HG03095 (cell line): ENCODE data around the gene SLIT1.

Source experiments
- ATAC-seq: cut with Tn5 transposase; IDR thresholded peaks from one replicate; pipeline ENCODE4 v1.9.1; 2021; ENCODE audit warnings: moderate library complexity; ENCODE audit not compliant: unreplicated experiment

The SLIT1 gene

GRCh38 chr10:97066877-97067555 is 118.7 kb downstream of the SLIT1 start:
- no peak for ATAC-seq

DNA sequence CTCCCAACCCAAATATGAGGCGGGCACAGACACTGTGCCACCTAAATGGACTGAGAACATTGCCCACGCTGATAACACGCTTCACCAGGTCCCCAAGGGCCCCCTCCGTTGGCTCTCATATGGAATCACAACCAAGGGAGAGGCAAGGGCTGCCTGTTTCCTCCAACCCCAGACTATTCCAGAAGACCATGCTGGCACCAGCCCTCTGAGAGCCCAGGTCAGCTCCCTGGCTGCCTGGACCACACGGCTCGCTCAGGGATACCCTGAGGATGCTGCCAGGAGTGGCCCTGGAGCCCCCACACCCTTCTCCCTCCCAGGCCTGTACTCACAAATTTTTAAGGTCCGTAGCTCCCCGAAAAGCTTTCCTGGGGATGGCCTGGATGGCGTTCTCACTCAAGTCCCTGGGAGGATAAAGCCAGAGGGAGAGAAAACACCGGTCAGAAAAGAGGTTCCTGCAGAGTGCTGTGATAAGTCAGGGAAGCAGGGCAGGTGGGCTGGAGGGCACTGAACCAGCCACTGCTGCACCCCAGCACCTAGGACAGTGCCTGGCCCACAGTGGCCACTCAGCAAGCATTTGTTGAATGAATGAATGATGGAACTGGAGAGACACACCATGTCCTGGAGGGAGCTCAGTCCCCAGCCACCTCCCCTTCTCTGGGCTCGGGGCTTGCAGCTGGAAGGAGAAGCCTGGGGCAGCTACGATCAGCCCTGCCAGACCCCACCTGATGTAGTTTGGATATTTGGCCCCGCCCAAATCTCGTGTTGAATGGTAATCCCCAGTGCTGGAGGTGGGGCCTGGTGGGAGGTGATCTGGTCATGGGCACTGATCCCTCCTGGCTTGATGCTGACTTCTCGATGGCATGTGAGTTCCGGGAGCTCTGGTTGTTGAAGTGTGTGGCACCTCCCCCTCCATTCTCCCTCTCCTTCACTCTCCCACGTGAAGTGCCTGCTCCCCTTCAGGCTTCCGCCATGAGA is 119.8 kb downstream of the SLIT1 start:
- ATAC-seq: no peak

DNA sequence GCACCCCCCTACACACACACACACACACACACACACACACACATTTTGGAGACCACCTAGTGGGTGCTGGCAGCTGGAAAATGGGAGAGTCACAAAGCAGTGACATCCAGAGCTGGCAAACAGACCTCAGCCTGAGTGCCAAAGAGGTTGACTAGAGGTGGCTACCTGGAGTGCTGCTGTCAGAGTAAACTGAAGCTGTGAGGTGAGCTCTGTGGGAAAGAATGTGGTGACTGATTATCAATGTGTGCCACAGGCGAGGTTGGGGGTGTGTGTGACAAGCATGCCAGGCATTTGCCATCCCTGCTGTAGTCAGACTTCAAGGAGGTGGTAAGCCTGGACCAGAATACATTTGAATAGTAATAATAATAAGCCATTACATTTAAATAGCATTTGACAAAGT is 120.6 kb downstream of the SLIT1 start:
- no peak for ATAC-seq

- ATAC-seq: no peak
Observed at GRCh38 chr10:97063983-97064837, 121.5 kb downstream of the SLIT1 start.

DNA sequence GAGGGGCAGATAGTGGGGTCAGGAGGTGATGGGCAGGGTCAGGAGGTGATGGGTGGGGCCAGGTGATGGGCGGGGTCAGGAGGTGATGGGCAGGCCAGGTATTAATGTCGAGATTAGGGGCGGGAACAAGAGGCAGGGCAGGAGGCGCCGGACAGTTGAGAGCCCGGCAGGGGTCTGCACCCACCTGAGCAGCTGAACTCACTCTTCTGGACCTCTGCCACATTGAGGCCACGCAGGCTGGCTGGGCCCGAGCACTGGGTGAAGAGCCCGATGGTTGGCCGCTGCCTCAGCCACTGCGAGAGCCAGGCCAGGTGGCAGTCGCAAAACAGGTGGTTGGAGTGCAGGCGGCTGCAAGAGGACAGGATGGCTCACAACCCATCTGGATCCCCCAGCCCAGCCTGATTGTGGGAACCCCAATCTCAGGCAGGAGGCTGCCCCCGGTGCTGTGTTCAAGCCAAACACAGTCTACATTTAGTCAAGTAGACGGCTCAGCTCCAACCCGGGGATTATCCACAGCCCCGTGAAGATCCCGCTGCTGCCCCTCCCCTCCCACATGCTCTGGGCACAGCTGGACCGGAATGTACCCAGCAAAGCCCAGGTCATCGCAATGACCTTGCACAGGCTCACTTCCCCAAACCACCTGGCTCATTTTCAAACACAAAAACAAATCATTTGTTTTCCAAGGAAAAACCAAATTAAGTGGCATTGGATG is 122.3 kb downstream of the SLIT1 start:
- ATAC-seq: no peak

DNA sequence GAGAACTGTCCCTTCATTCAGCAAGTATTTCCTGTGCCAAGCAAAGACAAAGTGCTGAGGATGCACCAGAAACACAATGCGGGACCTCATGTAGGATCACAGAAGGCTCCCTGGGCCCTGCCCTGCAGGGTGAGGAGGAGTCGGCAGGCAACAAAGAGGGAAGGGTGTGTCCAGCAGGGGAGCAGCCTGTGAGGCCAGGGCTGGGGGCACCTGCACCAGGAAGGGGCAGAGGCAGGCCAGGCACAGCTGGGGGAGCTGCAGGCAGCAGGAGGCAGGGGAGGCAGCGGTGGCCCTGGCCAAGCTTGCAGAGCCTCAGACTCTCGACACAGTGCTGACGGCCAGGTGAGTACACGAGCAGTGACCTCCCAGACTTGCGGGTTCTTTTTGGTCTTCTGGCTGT is 123.3 kb downstream of the SLIT1 start:
- ATAC-seq: no peak

GRCh38 chr10:97062046-97062445 is 123.7 kb downstream of the SLIT1 start:
- no peak for ATAC-seq

DNA sequence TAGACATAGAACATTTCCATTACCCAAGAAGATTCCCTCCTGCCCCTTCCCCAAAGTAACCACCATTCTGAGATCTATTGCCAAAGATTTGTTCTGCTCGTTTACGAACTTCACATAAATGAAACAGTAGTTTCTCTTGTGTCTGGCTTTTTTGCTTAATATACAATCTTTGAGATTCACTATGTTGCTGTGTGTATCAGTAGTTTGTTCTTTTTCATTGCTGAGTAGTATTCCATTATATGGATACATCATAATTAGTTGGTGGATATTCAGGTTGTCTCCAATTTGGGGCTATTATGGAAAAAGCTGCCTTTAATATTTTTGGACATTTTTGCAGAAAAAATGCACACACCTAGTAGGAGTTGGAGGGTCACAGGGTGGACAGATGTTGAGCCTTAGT is 124.3 kb downstream of the SLIT1 start:
- ATAC-seq: no peak

- ATAC-seq: no peak
Observed at GRCh38 chr10:97060441-97061084, 125.2 kb downstream of the SLIT1 start.

DNA sequence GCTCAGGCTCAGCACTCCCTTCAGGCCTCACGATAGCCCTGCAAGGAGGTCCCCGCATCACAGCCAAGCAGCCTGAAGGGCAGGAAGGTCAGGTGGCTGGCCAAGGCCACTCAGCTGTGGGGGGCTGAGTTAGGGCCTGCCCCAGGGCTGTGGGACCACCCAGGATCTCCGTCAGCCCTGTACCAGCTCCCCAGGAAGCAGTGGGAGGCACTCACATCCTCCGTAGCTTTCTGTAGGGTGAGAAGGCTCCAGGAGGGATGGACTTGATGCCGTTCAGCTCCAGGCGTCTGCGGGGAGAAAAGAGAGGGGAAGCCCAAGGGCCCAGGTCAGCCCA is 125.9 kb downstream of the SLIT1 start:
- no peak for ATAC-seq

DNA sequence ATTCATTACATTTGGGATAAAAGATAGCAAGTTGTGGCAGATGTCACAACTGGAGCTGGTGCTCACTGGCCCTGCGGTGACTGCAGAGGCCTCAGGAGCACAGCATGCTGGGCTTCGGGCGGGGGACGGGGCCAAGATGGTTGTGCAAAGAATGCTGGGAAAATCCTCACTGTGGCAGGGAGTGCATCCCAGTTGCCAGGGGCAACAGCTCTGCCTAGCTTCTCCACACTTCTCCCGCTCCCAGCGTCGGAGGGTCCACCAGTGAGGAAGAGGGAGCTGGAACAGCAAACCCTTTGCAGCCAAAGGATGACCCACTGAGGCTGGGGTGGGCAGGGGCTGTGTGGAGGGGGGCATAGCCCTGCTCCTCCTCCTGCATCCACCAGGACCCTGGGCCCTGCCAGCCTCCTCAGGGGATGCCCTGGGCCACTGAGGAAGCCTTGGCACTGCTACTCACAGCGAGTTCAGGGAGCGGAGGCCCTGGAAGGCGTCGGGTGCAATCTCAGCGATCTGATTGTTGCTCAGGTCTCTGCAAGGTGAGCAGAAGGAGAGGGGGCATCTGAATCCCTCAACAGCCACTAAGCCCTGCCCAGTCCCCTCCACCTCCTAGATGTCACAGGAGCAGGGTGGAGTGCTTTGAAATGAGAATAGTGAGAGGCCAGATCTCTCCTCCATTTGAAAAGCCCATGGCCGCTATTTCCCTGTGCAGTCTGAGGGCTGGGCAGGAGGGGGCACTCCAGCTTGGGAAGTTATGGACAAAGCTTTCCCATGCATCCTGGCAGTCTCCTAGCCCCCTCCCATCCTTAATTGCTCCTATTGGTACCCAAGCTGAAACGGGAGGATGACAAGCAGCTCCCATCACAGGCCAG is 126.5 kb downstream of the SLIT1 start:
- ATAC-seq: no peak

GRCh38 chr10:97058521-97058920 is 127.2 kb downstream of the SLIT1 start:
- ATAC-seq: no peak

- ATAC-seq: no peak
Observed at GRCh38 chr10:97057491-97058235, 128.1 kb downstream of the SLIT1 start.

DNA sequence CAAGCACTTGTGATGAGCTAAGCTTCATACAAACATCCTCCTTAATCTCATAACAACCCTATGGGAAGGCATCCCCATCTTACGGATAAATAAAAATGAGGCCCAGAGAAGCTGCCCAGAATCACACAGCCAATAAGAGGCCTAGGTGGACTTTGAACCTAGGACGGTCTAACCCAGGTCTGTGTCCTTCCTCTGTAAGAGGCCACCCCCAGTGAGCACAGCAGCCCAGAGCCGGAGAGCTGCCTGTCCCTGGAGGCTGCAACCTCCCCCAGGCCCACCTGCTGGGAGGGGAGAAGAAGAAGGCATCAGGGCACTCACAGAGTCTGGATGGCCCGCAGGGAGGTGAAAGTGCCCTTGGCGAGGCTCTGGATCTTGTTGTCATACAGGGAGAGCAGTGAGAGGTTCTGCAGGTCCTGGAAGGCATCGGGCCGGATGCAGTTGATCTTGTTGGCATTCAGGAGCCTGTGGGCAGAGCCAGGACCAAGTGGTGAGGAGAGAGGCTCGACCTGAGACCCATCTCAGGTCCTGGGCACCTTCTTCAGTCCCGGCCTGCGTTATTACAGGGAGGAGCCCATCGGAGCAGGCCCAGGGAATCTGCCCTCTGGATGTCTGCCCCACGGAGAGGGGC is 129.6 kb downstream of the SLIT1 start:
- no peak for ATAC-seq

DNA sequence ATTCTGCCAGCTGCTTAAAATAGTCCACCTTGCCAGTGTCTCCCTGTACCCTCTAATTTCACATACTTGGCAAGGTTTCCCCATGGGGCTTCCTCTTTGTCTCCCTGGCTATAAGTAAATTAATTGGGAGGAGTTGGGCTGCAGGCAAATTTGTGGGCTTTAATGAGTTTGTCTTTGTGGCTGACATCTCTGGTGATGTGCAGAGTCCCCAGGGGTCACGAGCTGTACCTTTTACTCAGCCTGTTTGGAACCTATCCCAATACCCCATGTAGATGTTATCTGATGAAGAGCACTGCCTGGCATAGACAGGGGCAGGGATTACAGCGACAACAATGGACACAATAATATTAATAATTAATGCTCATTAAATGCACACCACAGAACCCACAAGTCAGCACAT is 132.5 kb downstream of the SLIT1 start:
- ATAC-seq: no peak

- no peak for ATAC-seq
Observed at GRCh38 chr10:97050956-97051496, 134.7 kb downstream of the SLIT1 start.

DNA sequence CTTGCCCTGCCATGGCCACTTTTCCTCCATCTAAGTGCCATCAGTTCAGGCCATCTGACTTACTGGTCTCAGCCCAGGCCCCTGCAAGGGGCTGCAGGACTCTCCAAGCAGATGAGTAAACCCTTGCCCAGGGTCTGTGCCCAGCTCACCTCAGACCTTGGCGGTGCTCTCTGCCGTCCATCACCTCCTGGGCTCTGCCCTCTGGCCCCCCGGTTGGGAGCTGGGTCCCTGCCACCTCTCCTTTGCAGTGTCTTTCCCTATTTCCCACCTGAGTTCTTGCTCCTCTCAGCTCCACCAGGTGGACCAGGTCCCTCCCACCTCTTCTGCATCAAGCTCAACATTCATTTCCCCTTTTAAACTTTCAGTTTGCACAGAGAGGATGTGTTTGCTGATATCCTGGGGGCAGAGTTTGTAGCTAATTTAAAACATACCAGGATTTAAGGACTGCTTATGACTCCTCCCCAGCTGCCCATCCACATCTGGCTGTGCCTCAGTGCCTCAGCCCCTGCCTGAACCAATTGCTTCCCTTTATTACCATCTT is 135.5 kb downstream of the SLIT1 start:
- ATAC-seq: no peak

DNA sequence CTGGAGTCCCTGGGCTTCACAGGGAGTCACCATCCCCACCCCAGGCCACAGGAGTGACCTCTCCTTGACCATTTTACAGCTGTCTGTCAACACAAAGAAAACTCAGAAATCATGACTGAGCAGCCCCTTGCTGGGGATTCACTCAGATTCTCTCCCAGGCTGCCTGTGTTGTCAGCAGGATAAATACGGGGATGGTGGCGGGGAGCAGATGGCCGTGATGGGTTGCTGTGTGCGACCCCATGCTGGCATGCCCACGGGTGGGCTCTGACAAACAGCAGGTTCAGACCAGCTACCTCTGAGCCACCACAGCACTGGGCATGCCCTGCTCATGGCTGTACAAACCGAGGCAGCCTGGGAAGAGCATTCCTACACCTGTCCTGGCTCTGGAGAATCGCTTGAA is 136.1 kb downstream of the SLIT1 start:
- ATAC-seq: no peak
